OCI-LY1 (cell line): ENCODE results near the gene ZNF429.

Experiments used
- H2AFZ ChIP-seq: fragments of 200-600 bp; sonication (generic), shearing (Covaris generic); 2 replicates; pipeline ENCODE4 v1.6.0; 2014; ENCODE audit warnings: antibody characterized with exemption, mild to moderate bottlenecking, low read length
- H3F3A ChIP-seq: fragments of 200-600 bp; sonication (generic), shearing (Covaris generic); 2 replicates; pipeline ENCODE4 v1.6.0; 2014; ENCODE audit warnings: mild to moderate bottlenecking, antibody characterized with exemption, low read length, moderate library complexity; ENCODE audit not compliant: insufficient read depth
- H3K27ac ChIP-seq: fragments of 200-600 bp; sonication (generic); 2 replicates; pipeline ENCODE4 v1.5.1; 2014; ENCODE audit warnings: low read length, mixed run types, mild to moderate bottlenecking, low read depth; ENCODE audit not compliant: poor library complexity, severe bottlenecking
- H3K27me3 ChIP-seq: fragments of 200-600 bp; sonication (generic); 2 replicates; pipeline ENCODE4 v1.6.0; 2014; ENCODE audit warnings: antibody characterized with exemption, mild to moderate bottlenecking, low read length, moderate library complexity; ENCODE audit not compliant: insufficient read depth
- H3K36me3 ChIP-seq: fragments of 200-600 bp; sonication (generic); 2 replicates; pipeline ENCODE4 v1.6.1; 2014; ENCODE audit warnings: mild to moderate bottlenecking, antibody characterized with exemption, low read length, moderate library complexity, mixed read lengths; ENCODE audit not compliant: insufficient read depth
- H3K4me1 ChIP-seq: fragments of 200-600 bp; sonication (generic); 2 replicates; pipeline ENCODE4 v1.5.1; 2014; ENCODE audit warnings: mild to moderate bottlenecking, low read length, moderate library complexity; ENCODE audit not compliant: insufficient read depth, severe bottlenecking
- H3K4me2 ChIP-seq: fragments of 200-600 bp; sonication (generic), shearing (Covaris generic); 2 replicates; pipeline ENCODE4 v1.6.1; 2014; ENCODE audit warnings: low read length
- H3K4me3 ChIP-seq: fragments of 200-600 bp; sonication (generic); 2 replicates; pipeline ENCODE4 v1.5.1; 2014; ENCODE audit warnings: low read length, low read depth, mild to moderate bottlenecking, mixed read lengths; ENCODE audit not compliant: poor library complexity, severe bottlenecking
- H3K79me2 ChIP-seq: fragments of 200-600 bp; shearing (Covaris generic); 2 replicates; pipeline ENCODE4 v1.6.1; 2016; ENCODE audit warnings: mixed run types, low read length, mixed read lengths; ENCODE audit not compliant: insufficient read depth
- H3K9ac ChIP-seq: fragments of 200-600 bp; sonication (generic), shearing (Covaris generic); 2 replicates; pipeline ENCODE4 v1.6.1; 2014; ENCODE audit warnings: mild to moderate bottlenecking, low read length, mixed read lengths
- H3K9me2 ChIP-seq: fragments of 200-600 bp; sonication (generic), shearing (Covaris generic); 2 replicates; pipeline ENCODE4 v1.6.1; 2014; ENCODE audit warnings: low read depth, mild to moderate bottlenecking, low read length, mixed read lengths
- H3K9me3 ChIP-seq: fragments of 200-600 bp; shearing (Covaris generic); 2 replicates; pipeline ENCODE4 v1.6.1; 2014; ENCODE audit warnings: low read length, mixed read lengths
- H4K20me1 ChIP-seq: fragments of 200-600 bp; sonication (generic), shearing (Covaris generic); 2 replicates; pipeline ENCODE4 v1.6.0; 2016; ENCODE audit warnings: mild to moderate bottlenecking, low read length; ENCODE audit not compliant: insufficient read depth
- EZH2 ChIP-seq: fragments of 200-600 bp; sonication (generic), shearing (Covaris generic); IDR thresholded peaks from 2 replicates; pipeline ENCODE4 v1.8.0; 2017; ENCODE audit warnings: borderline replicate concordance, mixed run types, mild to moderate bottlenecking, antibody characterized with exemption, low read length, moderate library complexity, mixed read lengths
- TF ChIP-seq, protein P1 (sequence below): fragments of 200-600 bp; sonication (generic), shearing (Covaris generic); IDR thresholded peaks from 2 replicates; pipeline ENCODE4 v1.5.1; 2017; ENCODE audit warnings: mild to moderate bottlenecking, antibody characterized with exemption, low read length, moderate library complexity, mixed read lengths

ZNF429 gene

DNA sequence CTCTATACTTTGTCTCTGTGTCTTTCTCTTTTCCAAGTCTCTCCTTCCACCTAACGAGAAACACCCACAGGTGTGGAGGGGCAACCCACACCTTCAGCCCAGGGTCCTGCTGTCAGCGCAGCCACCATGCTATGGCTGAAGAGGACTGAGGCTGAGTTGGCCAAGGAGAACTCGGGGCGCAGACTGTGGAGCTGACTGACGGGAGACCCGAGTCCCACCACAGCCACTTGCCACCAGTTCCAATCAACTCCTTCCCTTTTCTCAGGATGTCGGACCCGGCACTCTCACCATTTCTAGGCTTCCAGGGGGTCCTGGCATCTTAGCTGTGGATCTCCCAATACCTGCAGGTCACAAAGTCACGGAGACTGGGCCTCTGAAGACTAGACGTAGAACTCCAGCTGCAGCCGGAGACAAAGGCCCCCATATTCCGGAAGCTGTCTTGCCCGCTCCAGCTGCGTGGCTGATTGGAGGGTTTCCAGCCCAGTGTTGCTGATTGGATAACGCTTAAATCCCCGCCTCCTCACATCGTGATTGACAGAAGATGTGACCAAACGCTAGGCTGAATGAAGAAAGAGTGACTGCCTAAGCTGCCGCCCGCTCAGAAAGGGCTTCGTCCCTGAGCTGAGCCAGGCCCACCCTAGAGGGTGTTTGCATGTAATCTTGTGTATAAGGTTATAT lies 63.6 kb downstream of the ZNF429 start:
- Histone ChIP-seq H3K27ac (no peak overlapping the region), H2AFZ (no peak overlapping the region), H3F3A (no peaks in the 10 kb centered on the region), H3K36me3 (no peaks in the 10 kb centered on the region), H3K4me1 (no peaks in the 10 kb centered on the region), H3K27me3 (no peaks in the 10 kb centered on the region), H4K20me1 (no peaks in the 10 kb centered on the region), H3K4me3 (no peak overlapping the region), H3K4me2 (no peak overlapping the region), H3K9me2 (no peaks in the 10 kb centered on the region), H3K9me3 (peaks cover 3% of the 10 kb centered on the region; the same call in 1 of the 2 replicates), H3K9ac (no peak overlapping the region), H3K79me2 (no peaks in the 10 kb centered on the region)
- TF ChIP-seq, protein P1, sequence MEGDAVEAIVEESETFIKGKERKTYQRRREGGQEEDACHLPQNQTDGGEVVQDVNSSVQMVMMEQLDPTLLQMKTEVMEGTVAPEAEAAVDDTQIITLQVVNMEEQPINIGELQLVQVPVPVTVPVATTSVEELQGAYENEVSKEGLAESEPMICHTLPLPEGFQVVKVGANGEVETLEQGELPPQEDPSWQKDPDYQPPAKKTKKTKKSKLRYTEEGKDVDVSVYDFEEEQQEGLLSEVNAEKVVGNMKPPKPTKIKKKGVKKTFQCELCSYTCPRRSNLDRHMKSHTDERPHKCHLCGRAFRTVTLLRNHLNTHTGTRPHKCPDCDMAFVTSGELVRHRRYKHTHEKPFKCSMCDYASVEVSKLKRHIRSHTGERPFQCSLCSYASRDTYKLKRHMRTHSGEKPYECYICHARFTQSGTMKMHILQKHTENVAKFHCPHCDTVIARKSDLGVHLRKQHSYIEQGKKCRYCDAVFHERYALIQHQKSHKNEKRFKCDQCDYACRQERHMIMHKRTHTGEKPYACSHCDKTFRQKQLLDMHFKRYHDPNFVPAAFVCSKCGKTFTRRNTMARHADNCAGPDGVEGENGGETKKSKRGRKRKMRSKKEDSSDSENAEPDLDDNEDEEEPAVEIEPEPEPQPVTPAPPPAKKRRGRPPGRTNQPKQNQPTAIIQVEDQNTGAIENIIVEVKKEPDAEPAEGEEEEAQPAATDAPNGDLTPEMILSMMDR = no peak
- no peak for TF ChIP-seq EZH2

DNA sequence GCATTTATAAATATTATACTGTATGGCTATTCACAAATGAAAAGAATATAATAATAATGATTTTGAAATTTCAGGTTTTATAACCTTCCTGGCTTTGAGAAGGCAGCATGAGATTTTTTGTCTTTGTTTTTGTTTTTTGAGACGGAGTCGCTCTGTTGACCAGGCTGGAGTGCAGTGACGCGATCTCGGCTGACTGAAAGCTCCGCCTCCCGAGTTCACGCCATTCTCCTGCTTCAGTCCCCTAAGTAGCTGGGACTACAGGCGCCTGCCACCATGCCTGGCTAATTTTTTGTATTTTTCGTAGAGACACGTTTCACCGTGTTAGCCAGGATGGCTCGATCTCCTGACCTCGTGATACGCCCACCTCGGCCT lies 64.1 kb downstream of the ZNF429 start:
- Histone ChIP-seq H3K36me3 (no peaks in the 10 kb centered on the region), H3K9me3 (peaks cover 3% of the 10 kb centered on the region; the same call in 1 of the 2 replicates), H3K27ac (no peak overlapping the region), H3K4me1 (no peaks in the 10 kb centered on the region), H3K9ac (no peak overlapping the region), H3K9me2 (no peaks in the 10 kb centered on the region), H3F3A (no peaks in the 10 kb centered on the region), H3K79me2 (no peaks in the 10 kb centered on the region), H4K20me1 (no peaks in the 10 kb centered on the region), H3K27me3 (no peaks in the 10 kb centered on the region), H3K4me2 (no peak overlapping the region), H2AFZ (no peak overlapping the region), H3K4me3 (no peak overlapping the region)
- TF ChIP-seq EZH2 = no peak
- TF ChIP-seq, protein P1 = no peak

DNA sequence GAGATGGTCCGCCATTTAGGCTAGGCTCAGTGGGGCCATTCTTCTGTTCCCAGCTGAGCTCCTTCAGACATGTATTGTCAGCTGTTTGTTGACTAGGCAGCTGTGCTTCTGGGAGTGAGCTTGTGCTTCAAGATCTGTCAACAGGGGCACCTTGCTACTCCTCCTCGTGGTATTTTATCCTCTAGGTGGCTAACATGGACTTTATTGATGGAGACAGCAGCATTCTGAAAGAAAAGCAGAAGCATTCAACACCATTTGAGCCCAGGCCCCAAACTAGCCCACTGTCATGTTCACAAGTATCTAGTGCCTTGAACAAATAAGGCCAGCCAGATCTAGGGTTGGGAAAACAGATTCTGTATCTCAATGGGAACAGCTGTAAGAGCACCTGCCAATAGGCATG lies 65.9 kb downstream of the ZNF429 start:
- no peaks in the 10 kb centered on the region for H3K27me3 ChIP-seq
- no peak overlapping the region for H3K9ac ChIP-seq
- H3F3A ChIP-seq = no peaks in the 10 kb centered on the region
- H3K4me3 ChIP-seq = no peak overlapping the region
- H3K9me3 ChIP-seq = peaks cover 6% of the 10 kb centered on the region; the same call in 1 of the 2 replicates
- H3K4me1 ChIP-seq = no peaks in the 10 kb centered on the region
- no peak overlapping the region for H3K4me2 ChIP-seq
- H2AFZ ChIP-seq = no peak overlapping the region
- no peak overlapping the region for H3K27ac ChIP-seq
- H3K9me2 ChIP-seq = no peaks in the 10 kb centered on the region
- H4K20me1 ChIP-seq = no peaks in the 10 kb centered on the region
- no peak for TF ChIP-seq EZH2
- TF ChIP-seq, protein P1 = no peak
- no peaks in the 10 kb centered on the region for H3K79me2 ChIP-seq
- no peaks in the 10 kb centered on the region for H3K36me3 ChIP-seq
